GM12892 (cell line): Measurements from ENCODE around the gene RADX.

Source experiments
- POLR2A ChIP-seq: IDR thresholded peaks from 2 replicates; pipeline ENCODE4 v1.6.1; 2011; ENCODE audit warnings: low read depth, low read length, control low read depth
- POLR2AphosphoS5 ChIP-seq: IDR thresholded peaks from 2 replicates; pipeline ENCODE4 v1.6.1; 2011; ENCODE audit warnings: low read depth, low read length, control low read depth
- TAF1 ChIP-seq: IDR thresholded peaks from 2 replicates; pipeline ENCODE4 v1.6.1; 2011; ENCODE audit warnings: low read depth, mild to moderate bottlenecking, control low read depth, low read length, borderline replicate concordance

DNA sequence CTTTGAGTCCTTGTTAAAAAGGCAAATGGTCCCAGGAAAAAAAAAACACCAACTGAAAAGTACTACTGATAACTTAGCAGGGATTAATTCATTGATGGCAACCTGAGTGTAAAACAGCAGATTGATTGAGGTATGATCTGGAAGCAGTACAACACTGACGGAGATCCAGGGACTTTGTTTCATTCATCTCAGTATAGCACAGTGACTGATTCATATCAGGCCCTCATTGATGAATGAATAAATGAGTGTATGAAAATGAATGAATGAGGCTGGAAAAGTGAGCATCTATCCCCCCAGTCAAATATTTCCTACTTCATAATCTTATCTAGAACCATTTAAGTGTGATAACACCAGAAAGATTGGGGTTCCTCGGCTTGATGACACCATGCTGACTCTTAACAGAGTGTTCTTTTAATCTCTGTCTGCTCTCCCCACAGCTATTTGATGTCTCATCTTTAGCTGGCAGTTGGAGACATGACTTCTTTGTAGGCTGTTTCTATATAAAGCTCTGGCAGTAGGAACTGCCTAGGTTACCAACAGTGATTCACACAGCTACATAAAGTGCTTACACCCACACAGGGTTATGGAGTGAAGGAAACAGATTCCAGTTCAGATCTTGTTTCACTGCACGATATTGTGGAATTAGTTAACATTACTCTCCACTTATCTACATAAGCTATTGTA, 96.1 kb downstream of the RADX start:
- TF ChIP-seq POLR2AphosphoS5 (no peak), POLR2A (no peak), TAF1 (no peak)
